WTC11 (cell line): ENCODE results near the gene SBF1. TPM values are rescaled to one million over a fixed set of nuclear protein-coding genes. Genes with fewer than 3 reads are reported as not detected.

Experiments used
- ATAC-seq: fragments of 200-7000 bp; cut with Tn5 transposase; 2 replicates; pipeline ENCODE4 v1.10.0; 2021; ENCODE audit warnings: mild to moderate bottlenecking, moderate library complexity
- CTCF ChIA-PET: fragments of 300-600 bp; sonication (Branson Sonifier 250); formaldehyde crosslinking; loops from one replicate; lab custom pipeline; 2021; ENCODE audit warnings: antibody characterized with exemption; lab: Charles Lee
- POLR2A ChIA-PET: fragments of 350-600 bp; sonication (Branson Sonifier 250); formaldehyde crosslinking; loops from one replicate; lab custom pipeline; 2021; ENCODE audit warnings: antibody characterized with exemption; lab: Charles Lee
- DNase-seq: peaks from one replicate; pipeline ENCODE4 v3.0.0; 2021; ENCODE audit warnings: low spot score
- H3K27ac Mint-ChIP-seq: 2 replicates; pipeline ENCODE4 v1.8.0; 2021; ENCODE audit warnings: mixed read lengths
- H3K27me3 Mint-ChIP-seq: 2 replicates; pipeline ENCODE4 v1.8.0; 2021; ENCODE audit warnings: low read depth, mild to moderate bottlenecking, moderate library complexity, mixed read lengths
- H3K36me3 Mint-ChIP-seq: 2 replicates; pipeline ENCODE4 v1.8.0; 2021; ENCODE audit warnings: mixed read lengths
- H3K4me1 Mint-ChIP-seq: 2 replicates; pipeline ENCODE4 v1.8.0; 2022; ENCODE audit warnings: mixed read lengths
- H3K4me3 Mint-ChIP-seq: 2 replicates; pipeline ENCODE4 v1.8.0; 2021; ENCODE audit warnings: mild to moderate bottlenecking, moderate library complexity, mixed read lengths
- H3K9me3 Mint-ChIP-seq: 2 replicates; pipeline ENCODE4 v1.8.0; 2021; ENCODE audit warnings: mixed read lengths
- CBFB ChIP-seq: sonication (generic); formaldehyde crosslinking; IDR thresholded peaks from 2 replicates; pipeline ENCODE4 v1.8.1; 2022; ENCODE audit warnings: mild to moderate bottlenecking, low read depth, missing genetic modification reagents
- ELF4 ChIP-seq: sonication (generic); formaldehyde crosslinking; IDR thresholded peaks from 2 replicates; pipeline ENCODE4 v1.8.1; 2022; ENCODE audit warnings: low read depth, mild to moderate bottlenecking, moderate library complexity, missing genetic modification reagents
- ESRRA ChIP-seq: sonication (generic); formaldehyde crosslinking; IDR thresholded peaks from 2 replicates; pipeline ENCODE4 v1.8.1; 2022; ENCODE audit warnings: mild to moderate bottlenecking, missing genetic modification reagents, borderline replicate concordance
- FOXJ3 ChIP-seq: sonication (generic); formaldehyde crosslinking; IDR thresholded peaks from 2 replicates; pipeline ENCODE4 v1.9.0; 2021; ENCODE audit warnings: missing genetic modification reagents, mild to moderate bottlenecking, borderline replicate concordance
- IRF1 ChIP-seq: sonication (generic); formaldehyde crosslinking; IDR thresholded peaks from 2 replicates; pipeline ENCODE4 v1.8.0; 2023; ENCODE audit warnings: missing genetic modification reagents
- IRF2 ChIP-seq: sonication (generic); formaldehyde crosslinking; IDR thresholded peaks from 2 replicates; pipeline ENCODE4 v1.8.0; 2022; ENCODE audit warnings: low read depth, missing genetic modification reagents, borderline replicate concordance
- MAX ChIP-seq: sonication (generic); formaldehyde crosslinking; IDR thresholded peaks from 2 replicates; pipeline ENCODE4 v1.8.0; 2022; ENCODE audit warnings: mild to moderate bottlenecking, missing genetic modification reagents
- NFATC4 ChIP-seq: fragments of 250-450 bp; sonication (Bioruptor Pico); IDR thresholded peaks from 2 replicates; pipeline ENCODE4 v1.9.0; 2021; ENCODE audit warnings: mild to moderate bottlenecking
- PRRX2 ChIP-seq: fragments of 250-450 bp; sonication (Bioruptor Pico); IDR thresholded peaks from 2 replicates; pipeline ENCODE4 v1.8.0; 2021; ENCODE audit warnings: mild to moderate bottlenecking
- RORB ChIP-seq: fragments of 250-450 bp; sonication (Bioruptor Pico); IDR thresholded peaks from 2 replicates; pipeline ENCODE4 v1.9.0; 2021; ENCODE audit warnings: mild to moderate bottlenecking
- TCF7 ChIP-seq: sonication (generic); formaldehyde crosslinking; IDR thresholded peaks from 2 replicates; pipeline ENCODE4 v1.8.0; 2022; ENCODE audit warnings: mild to moderate bottlenecking, low read depth, missing genetic modification reagents, moderate library complexity
- TEAD4 ChIP-seq: sonication (generic); formaldehyde crosslinking; IDR thresholded peaks from 2 replicates; pipeline ENCODE4 v1.8.0; 2022; ENCODE audit warnings: mild to moderate bottlenecking, missing genetic modification reagents
- TP53 ChIP-seq: sonication (generic); formaldehyde crosslinking; IDR thresholded peaks from 2 replicates; pipeline ENCODE4 v1.8.1; 2023; ENCODE audit warnings: mild to moderate bottlenecking, missing genetic modification reagents
- ZBTB21 ChIP-seq: sonication (generic); formaldehyde crosslinking; IDR thresholded peaks from 2 replicates; pipeline ENCODE4 v1.8.1; 2023; ENCODE audit warnings: mild to moderate bottlenecking, missing genetic modification reagents, borderline replicate concordance
- ZNF263 ChIP-seq: sonication (generic); formaldehyde crosslinking; IDR thresholded peaks from 2 replicates; pipeline ENCODE4 v1.8.1; 2022; ENCODE audit warnings: low read depth, mild to moderate bottlenecking, moderate library complexity, missing genetic modification reagents
- ZNF396 ChIP-seq: fragments of 250-450 bp; sonication (Bioruptor Pico); IDR thresholded peaks from 2 replicates; pipeline ENCODE4 v1.8.0; 2021; ENCODE audit warnings: mild to moderate bottlenecking, moderate library complexity, borderline replicate concordance
- ZNF416 ChIP-seq: fragments of 250-450 bp; sonication (Bioruptor Pico); IDR thresholded peaks from 2 replicates; pipeline ENCODE4 v1.9.0; 2021; ENCODE audit warnings: mild to moderate bottlenecking, inconsistent platforms
- ZNF512 ChIP-seq: sonication (generic); formaldehyde crosslinking; IDR thresholded peaks from 2 replicates; pipeline ENCODE4 v1.8.1; 2022; ENCODE audit warnings: missing genetic modification reagents, borderline replicate concordance
- total RNA-seq: library from RNA; stranded (reverse); gene quantifications from 3 replicates; pipeline ENCODE4 v1.2.3, GENCODE V29; 2021
- TF ChIP-seq, protein P1 (sequence below): fragments of 250-450 bp; sonication (Bioruptor Pico); IDR thresholded peaks from 2 replicates; pipeline ENCODE4 v1.9.0; 2021; ENCODE audit warnings: mild to moderate bottlenecking
- TF ChIP-seq, protein P2 (sequence below): sonication (generic); formaldehyde crosslinking; IDR thresholded peaks from 2 replicates; pipeline ENCODE4 v1.8.1; 2023; ENCODE audit warnings: mild to moderate bottlenecking, moderate library complexity, missing genetic modification reagents

SBF1 gene
- total RNA-seq, 1 experiment from 2014 or later: 108 TPM

DNA sequence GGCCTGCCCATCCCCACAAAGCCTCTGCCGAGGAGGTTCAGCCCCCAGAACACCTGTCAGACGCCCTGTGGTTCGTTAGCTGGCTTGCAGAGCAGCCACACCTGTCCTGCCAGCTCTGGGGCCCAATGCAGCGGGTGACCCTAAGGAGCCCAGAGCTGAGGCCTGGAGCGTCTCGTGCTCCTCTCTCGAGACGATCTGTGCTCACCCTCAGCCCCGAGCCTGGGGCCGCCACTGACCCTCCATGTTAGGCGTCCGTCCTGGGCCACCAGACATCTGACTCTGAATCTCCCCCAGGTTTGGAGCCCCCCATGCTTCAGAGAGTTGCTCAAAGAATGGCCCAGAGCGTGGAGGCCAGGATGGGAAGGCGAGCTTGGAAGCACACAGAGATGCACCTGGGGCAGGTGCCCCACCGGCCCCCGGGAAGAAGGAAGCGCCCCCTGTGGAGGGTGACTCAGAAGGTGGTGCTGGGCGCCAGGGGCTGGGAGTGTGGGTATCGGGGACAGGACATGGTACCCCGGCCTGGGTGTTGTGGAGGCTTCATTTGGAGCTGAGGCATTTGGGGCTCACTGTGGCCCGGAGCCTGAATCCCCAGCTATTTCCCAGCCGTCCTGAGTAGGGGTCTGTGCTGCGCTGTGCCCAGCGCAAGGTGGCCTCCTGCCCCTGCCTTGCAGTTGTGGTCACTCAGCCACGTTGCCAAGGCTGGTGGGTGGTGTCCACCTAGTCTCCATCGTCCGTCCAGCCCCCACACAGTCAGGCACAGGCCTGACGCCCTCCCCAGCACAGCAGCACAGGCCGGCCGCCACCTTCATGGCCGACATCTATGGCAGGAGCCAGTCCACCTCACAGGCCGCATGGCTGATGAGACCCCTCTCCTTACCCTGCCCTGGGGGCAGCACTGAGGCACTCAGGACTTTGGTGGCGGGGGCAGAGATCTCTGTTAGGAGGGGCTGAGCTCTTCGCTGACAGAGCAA is 36.2 kb downstream of the SBF1 start (continued):
- TF ChIP-seq, protein P1, sequence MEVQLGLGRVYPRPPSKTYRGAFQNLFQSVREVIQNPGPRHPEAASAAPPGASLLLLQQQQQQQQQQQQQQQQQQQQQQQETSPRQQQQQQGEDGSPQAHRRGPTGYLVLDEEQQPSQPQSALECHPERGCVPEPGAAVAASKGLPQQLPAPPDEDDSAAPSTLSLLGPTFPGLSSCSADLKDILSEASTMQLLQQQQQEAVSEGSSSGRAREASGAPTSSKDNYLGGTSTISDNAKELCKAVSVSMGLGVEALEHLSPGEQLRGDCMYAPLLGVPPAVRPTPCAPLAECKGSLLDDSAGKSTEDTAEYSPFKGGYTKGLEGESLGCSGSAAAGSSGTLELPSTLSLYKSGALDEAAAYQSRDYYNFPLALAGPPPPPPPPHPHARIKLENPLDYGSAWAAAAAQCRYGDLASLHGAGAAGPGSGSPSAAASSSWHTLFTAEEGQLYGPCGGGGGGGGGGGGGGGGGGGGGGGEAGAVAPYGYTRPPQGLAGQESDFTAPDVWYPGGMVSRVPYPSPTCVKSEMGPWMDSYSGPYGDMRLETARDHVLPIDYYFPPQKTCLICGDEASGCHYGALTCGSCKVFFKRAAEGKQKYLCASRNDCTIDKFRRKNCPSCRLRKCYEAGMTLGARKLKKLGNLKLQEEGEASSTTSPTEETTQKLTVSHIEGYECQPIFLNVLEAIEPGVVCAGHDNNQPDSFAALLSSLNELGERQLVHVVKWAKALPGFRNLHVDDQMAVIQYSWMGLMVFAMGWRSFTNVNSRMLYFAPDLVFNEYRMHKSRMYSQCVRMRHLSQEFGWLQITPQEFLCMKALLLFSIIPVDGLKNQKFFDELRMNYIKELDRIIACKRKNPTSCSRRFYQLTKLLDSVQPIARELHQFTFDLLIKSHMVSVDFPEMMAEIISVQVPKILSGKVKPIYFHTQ (CRISPR knock-in tag): no peak
- TF ChIP-seq ZNF263 (no peak), ZNF416 (CRISPR knock-in tag) (no peak), IRF1 (CRISPR knock-in tag) (no peak), MAX (no peak), CBFB (CRISPR knock-in tag) (no peak), ZNF396 (CRISPR knock-in tag) (no peak), IRF2 (CRISPR knock-in tag) (no peak), PRRX2 (CRISPR knock-in tag) (no peak)
- TF ChIP-seq, protein P2, sequence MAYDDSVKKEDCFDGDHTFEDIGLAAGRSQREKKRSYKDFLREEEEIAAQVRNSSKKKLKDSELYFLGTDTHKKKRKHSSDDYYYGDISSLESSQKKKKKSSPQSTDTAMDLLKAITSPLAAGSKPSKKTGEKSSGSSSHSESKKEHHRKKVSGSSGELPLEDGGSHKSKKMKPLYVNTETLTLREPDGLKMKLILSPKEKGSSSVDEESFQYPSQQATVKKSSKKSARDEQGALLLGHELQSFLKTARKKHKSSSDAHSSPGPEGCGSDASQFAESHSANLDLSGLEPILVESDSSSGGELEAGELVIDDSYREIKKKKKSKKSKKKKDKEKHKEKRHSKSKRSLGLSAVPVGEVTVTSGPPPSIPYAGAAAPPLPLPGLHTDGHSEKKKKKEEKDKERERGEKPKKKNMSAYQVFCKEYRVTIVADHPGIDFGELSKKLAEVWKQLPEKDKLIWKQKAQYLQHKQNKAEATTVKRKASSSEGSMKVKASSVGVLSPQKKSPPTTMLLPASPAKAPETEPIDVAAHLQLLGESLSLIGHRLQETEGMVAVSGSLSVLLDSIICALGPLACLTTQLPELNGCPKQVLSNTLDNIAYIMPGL (CRISPR knock-in tag): no peak

GRCh38 chr22:50437511-50438304 is 37.1 kb downstream of the SBF1 start:
- Mint-ChIP-seq H3K36me3 (peaks cover 4% of the 10 kb centered on the region), H3K4me3 (no peak overlapping the region), H3K9me3 (no peaks in the 10 kb centered on the region), H3K27ac (no peak overlapping the region), H3K4me1 (no peaks in the 10 kb centered on the region), H3K27me3 (no peaks in the 10 kb centered on the region)
- ChIA-PET POLR2A (no interaction called here), CTCF (interaction anchor here (1.0 kb wide), 2 partner anchors 61 to 88 kb away, joined by 3 to 6 read pairs; partner anchors contain the start of gene SCO2)
- DNase-seq (no peak), ATAC-seq (no peak)
- TF ChIP-seq NFATC4 (no peak), RORB (no peak), ZNF512 (no peak), CBFB (CRISPR knock-in tag) (no peak), FOXJ3 (CRISPR knock-in tag) (no peak), ESRRA (CRISPR knock-in tag) (no peak), ZBTB21 (CRISPR knock-in tag) (no peak), ELF4 (CRISPR knock-in tag) (no peak), TCF7 (CRISPR knock-in tag) (no peak), TP53 (CRISPR knock-in tag) (no peak), TEAD4 (CRISPR knock-in tag) (no peak)
